NCI-H524 treated with DMSO at 0.1 percent for 48 hours (cell line): ENCODE data around the gene SIAH3.
A peak's percentile ranks its signal among the peaks of the same experiment; 100 is the strongest.
"Not testable (repeated sequence)": the region's sequence is repeated elsewhere in the genome, so short reads cannot be mapped to it uniquely, and the experiment has no call there.

Experiments used
- DNase-seq: peaks from one replicate; lab custom pipeline; 2025; lab: John Stamatoyannopoulos, UW

Gene SIAH3

DNA sequence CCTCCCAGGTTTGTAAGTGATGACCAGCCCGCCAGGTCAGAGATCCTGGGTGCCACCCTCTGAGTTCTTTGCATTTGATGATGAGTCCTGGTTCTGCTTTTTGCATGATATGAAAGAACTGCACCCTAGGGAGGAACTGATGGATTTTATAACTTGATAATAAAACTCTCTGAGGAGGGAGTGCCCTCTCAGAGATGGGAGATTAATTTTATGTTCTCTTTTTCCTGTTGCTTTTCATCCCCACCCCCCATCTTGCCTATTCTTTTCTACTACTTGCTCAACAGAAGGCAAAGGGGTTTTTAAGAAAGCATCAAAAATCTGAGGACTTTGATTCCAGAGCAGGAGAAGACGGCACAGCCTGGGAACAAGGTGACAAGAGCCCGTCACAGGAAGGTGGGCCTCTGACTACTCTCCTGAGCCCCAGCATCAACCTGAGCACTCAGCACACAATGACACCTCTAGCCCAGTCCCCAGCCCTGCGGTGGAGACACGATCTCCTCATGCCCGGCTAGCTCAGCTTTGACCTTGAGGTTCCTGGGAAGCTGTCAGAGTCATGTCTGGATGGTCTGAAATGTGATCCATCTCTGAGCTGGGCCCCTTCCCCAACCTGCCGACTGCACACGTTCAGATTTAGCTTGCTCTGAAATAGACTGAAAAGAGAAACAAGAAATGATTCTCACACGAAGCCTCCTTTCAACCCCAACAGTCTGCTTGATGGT is 69.1 kb downstream of the SIAH3 start:
- no peak for DNase-seq

DNA sequence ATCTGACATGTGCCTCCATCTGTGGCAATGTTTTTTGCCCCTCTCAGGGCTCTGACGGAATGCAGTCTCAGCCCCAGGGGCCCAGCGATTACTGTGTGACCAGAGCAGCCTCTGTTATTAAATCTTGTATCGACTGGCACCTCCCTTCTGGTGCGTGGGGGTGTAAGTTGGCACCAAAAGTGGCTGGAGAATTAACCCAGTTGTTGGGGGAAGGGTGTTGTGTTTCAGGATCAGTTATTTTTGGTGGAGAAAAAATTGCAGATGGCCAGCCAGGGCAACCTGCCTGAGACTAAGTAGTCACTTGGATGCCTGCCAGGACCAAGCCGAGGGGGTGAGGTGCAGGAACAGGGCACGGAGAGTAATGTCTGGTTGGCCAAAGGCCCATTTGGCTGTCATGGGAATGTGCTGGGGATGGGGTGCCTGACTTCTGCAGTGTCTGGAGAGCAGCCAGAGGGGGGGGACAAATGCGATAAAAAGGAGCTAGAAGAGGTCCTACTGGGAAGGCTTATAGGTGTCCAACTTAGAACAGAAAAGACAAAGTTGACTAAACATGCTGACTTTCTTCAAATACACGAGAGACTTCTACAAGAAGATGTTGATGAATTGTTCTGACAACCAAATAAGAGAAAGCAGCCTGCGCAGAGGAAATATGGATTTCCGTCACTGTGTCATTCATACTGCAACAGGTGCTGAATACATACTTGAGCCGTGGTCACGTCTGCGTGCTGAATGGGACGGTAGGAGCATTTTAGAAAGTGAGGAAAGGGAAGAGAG is 69.8 kb downstream of the SIAH3 start:
- DNase-seq: peak; percentile 87

DNA sequence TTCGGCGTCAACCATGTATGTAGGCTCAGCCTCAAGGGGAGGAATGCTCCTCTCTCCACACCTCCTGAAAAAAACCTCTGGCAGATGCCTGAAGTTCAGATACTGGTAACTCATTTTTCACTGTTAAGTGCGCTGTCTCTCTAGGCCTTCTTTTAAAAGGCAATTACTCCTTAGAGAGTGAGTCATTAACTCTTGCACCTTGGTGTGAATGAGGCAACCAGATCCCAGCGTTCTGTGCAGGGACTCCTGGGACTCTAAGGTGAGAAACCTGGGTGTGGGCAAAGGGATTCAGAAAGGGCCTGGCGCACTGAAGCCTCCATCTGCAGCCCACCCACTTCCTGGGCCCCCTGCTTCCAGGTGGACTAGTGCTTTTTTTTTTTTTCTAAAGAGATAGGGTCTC is 71.7 kb downstream of the SIAH3 start:
- no peak for DNase-seq

DNA sequence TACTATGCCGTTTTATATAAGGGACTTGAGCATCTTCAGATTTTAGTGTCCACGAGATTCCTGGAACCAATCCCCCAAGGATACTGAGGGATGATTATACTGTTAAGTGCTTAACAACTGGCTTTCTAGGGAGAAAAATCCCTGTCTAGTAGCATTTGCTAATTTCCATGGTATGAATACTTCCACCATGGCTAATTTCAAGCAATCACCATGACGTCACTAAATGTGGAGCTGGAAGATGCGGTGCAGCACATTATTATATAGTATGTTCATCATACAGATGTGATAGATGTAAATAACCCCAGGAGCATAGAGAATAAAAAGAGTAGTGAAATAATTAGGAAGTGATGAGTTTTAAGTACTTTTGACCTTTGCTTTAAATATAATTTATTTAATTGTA is 72.7 kb downstream of the SIAH3 start:
- DNase-seq: no peak

DNA sequence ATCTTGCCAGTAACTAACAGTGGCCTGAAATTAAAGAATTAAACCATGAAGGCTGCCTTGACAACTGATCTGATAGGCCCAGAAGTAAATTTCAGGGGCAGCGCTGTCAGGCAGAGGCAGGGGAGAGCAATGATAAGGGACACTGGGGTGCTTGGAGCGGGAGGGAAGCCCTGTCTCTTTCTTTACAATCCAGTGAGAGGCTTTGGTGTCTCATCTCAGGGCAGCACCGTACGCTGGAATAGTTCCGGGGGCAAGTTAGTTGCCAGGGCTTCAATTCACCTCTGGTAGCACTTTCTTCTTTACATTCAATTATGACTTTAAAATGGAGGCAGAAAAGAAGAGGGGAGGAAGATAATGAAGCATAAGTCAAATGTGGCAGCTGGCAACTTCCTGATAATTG is 74.8 kb downstream of the SIAH3 start:
- DNase-seq: no peak

DNA sequence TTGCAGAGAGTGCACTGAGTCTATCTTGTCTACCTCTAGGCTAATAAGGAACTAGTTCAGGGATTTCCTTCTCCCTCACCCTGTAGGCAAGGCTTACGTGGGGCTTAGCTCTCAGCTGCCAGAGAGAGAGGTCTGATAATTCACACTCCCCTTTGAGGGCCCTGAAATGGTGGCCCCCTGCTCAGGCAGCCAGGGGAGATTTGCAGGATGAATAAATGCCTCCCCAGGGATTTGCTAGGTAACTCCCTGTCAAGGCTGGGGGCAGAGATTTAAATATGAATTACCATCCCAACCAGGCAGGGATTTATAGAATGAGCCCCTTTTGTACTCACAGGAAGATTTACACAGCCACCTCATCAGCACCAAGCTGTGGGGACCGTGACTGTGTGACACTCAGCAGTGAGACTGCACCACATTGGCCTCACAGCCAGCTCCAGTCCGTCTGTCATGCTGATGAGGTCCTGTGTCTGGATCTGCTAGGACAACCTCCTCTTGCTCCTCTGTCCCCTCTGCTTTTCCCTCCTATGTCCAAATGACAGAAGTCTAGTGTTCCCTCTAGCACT is 76.1 kb downstream of the SIAH3 start:
- no peak for DNase-seq

DNA sequence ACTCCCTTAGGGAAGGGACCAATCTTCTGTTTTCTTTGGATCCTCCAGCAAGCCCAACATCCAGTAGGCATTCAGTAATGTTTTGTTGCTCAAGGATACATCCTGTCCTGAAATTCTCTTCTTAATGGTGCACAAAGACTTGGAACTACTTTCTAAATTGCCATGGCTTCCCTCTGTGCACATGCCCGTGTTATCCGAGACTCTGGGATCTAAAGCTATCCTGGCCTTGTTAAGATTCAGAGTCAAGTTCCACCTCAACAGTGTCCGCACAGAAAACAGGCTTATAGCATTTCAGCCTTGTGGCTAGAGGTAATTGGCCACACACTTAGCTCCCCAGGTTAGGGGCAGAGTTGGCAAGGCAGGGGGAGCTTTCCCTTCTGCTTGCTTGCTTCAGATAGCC is 77.6 kb downstream of the SIAH3 start:
- no peak for DNase-seq

DNA sequence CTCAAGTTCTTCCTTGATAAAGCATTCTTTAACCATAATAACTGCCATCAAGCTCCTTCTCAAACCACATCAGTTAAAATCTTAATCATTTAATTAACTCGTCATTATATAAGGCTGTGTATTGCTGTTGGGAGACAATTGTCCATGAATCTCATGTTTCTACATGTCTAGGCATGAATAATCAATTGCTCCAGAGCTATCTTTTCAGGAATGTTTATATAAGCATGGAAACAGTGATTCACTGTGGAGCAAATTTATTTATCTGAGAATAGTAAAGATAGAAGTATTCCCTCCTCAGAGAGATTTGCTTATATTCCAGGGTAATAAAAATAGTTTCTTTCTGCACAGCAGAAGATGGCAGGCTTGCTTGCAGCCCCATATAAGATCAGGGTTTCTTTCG is 78.3 kb downstream of the SIAH3 start:
- DNase-seq: no peak

DNA sequence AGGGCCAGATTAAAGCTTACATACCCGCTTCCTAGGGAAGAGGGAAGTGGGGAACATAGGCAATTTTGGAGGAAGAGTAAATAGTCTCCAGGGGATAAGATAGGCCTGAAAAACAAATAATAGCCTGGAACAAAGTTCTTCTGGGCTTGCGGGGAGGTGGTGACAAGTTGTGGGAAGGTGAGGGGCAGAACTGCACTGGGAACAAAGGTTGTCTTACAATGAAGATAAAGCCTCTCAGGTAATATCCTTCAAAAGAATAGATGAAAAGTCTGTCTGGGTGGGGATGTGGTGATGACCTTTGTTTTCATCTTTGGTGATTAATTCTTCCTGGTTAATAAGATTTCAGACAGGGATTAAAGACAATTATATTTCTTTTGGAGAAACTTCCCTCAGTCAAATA is 80.7 kb downstream of the SIAH3 start:
- no peak for DNase-seq

DNA sequence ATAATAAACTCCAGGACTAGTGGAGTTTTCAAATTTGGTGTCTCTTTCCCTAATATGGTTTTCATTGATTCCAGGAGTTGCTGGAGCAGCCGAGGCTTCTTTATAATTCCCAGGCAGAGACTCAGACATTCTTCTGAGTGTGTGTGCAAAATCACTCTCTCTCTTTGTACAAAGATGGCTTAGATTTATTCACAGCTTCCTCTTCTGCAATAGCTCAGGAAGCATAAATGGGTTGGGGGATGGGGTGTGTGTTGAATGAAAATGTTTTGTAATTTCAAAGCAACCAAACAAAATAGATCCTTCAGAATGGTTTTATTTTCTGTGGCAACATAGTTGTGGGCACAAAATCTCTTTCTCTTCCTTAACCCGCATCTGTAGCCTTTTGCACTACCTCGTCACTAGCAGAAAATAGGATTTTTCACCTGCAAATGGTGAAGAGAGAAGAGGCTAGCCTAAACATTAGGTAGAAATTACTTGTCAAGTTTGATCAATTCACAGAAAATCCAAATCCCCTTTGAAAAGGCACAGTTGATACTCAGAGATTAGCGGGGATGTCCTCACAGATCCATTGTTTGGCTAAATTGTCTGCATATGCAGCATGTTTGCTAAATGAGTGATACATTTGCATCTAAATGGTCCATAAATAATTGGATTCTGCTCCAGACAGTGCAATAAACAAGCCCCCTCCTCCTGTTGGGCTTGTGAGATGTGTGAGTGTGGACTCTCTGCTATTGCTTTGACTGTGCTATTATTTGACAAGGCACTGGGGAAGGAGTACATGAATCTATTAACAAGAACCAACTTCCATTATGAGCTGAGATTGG is 82.7 kb downstream of the SIAH3 start:
- no peak for DNase-seq

DNA sequence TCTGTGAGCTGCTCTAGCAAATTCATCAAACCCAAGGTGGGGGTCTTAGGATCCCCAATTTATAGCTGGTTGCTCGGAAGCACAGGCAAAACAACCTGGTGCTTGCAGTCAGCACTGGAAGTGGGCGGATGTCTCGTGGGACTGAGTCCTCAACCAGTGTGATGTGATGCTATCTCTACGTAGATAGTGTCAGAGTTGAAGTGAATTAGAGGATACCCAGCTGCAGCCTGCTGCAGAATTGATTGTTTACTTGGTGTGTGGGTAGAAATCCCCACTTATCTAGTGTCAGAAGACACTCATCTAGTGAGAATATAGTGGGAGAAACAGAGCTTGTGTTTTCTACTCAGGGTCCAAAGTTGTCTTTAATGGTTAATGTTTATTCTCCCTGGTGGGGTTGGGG is 86.1 kb downstream of the SIAH3 start:
- no peak for DNase-seq

DNA sequence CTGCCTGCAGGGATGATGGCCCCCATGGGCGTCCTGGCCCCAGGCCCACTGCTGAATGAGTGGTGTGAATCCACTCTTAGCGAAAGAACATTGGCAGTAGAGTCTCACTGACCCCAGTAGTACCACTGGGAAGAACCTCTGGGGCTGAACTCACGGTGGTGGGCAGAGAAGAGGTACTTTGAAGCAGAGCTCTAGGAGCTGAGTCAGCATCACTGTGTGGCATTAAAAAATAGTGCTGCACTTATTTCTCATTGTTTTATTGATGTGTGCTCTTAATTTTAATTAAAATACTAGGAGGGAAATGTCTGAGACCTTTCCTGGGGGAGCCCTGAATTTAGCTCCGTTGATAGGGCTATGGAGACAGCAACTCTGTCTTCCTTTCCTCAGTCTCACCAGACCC is 88.1 kb downstream of the SIAH3 start:
- DNase-seq: no peak

DNA sequence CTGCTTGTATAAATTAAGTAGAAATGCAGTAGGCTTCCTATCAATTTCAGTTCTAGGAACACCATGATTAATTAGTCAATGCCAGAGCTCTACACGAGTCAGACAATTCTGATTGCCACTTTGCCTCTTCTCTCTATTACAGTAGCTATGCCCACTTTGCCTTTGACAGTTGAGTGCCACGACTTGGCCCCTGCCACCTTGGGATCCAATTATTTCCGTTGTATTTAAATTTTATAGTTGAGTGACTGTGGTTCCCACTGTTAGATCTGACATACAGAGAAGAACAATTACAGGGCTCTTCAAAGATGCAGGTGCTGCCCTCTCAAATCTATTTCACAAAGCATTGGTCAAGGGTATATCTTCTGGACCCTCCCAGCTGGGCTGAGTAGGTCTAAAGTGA is 94.0 kb downstream of the SIAH3 start:
- not testable (repeated sequence) for DNase-seq

DNA sequence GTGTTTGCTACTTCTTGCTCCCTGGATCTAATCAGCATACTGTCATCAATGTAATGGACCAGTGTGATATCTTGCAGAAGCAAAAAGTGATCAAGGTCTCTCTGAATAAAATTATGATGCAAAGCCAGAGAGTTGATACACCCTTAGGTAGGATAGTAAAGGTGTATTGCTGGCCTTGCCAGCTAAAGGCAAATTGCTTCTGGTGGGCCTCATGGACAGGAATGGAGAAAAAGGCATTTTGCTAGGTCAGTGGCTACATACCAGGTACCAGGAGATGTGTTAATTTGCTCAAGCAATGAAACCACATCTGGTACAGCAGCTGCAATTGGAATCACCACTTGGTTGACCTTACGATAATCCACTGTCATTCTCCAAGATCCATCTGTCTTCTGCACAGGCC is 95.1 kb downstream of the SIAH3 start:
- not testable (repeated sequence) for DNase-seq

DNA sequence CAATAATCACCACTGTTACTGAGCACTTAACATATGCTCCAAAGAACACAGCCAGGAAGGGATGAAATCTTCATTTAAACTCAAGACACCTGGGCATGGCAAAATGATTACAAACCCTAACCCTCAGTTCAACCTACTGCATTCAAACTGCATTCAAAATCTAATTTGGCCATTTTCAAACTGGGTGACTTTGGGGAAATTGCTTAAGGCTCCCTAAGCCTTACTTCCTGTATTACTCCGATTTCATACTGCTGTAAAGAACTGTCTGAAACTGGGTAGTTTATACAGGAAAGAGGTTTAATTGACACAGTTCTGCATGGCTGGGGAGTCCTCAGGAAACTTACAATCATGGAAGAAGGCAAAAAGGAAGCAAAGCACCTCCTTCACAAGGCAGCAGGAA is 99.0 kb downstream of the SIAH3 start:
- DNase-seq: no peak

DNA sequence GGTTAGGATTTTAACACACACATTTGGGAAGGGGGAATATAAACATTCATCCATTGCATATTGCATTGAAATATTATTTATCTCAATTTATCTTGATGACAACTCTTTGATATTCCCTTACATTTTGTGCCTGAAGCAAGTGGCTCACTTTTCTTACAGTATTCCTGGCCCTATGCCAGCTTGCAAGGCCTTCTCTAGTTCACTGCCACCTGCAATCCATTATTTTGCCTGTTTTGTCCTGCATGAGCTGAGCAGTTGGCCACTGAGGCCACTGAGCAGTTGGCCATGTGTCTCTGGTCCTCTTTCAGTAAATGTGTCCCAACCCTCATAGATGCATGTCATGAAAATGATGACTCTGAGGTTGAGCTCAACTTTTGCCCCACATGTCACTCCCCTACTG is 99.7 kb downstream of the SIAH3 start:
- DNase-seq: no peak

DNA sequence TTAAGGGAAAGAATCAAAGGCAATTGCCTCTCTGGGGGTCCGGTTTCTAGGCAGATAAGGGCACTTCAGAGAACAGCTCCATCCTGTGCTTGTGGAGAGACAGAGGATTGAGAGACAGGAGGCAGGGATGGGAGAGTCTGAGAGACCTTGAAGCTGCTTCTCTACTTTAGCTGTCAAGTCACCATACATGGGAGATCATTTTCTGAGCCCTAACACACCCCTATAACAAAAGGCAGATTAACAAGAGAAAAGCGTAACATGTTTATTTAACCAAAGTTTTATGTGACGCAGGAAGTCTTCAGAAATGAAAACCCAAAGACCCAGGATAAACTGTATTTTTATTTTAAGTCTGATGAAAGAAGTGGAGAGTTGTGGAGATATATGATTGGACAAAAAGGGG is 101.0 kb downstream of the SIAH3 start:
- no peak for DNase-seq

DNA sequence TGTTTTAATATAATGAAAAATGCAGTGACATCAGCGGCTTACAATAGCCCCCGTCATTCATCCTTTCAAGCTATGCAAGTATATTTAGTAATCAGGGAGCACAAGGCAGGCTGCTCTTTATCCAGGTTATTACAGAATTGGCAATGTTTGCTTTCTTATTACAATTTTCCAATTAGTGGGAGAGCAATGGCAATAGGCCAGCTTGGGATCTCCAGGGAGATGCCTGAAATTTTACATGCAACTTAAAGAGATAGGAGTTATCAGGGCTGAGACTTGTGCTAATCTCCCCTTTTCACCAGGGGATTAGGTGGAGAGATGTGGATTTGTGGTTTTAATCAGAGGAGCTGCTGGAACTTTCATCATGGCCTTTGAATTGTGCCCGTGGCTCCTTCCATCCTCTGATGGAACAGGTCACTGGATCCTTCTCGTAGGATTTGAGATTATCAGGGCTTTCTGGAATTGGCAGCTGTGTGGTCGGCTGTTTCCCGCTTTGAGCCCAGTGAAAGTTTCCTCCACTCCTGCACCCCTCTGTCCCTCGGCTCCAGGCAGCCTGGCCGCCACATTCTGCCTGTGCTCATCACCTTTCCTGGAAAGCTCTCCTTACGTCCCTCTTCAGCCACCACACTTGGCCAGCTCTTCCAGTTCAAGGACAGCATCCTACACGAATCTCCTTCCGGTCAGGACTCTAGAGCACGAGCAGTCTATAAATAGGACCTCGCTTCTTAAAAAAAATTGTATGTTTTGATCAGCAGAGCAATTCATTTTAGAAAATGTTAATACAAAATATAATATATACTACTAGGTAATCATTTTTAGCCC is 102.4 kb downstream of the SIAH3 start:
- DNase-seq: no peak

DNA sequence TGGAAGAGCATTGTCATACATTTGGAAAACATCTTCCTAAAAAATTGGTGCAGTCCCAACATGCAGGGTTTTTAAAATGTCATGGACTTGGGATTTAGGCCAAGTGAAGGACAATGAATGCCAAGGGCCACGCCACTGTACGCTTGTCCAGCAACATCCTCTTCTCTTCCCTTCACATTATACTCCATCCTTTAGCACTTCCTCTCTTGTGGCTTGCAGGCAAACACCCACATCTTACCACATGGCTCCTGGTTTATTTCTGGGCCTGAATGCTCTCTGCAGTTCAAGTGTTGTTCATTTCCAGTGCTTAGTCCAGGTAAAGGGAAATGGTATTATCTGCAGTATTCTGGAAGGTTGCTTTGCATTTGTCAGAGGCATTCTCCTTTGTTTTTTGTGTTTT is 104.5 kb downstream of the SIAH3 start:
- DNase-seq: no peak

DNA sequence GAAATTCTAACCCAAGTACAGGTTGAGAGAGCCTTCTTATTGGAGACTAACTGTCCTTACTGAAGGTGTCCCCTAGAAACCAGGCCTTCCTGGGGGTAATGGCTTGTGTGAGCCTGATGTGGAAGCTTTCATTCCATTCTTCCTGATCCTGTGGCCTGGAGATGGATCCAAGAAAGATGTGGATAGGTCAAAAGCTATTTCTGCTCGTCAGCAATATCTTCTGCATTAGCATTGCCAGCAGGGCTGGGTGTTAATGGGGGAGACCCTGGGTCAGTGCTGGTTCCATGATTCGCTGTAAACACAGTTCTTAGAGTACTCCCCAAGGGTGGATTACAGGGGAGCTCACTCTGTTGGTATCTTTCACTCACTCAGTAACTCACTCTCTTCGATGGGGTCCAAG is 106.6 kb downstream of the SIAH3 start:
- DNase-seq: no peak

DNA sequence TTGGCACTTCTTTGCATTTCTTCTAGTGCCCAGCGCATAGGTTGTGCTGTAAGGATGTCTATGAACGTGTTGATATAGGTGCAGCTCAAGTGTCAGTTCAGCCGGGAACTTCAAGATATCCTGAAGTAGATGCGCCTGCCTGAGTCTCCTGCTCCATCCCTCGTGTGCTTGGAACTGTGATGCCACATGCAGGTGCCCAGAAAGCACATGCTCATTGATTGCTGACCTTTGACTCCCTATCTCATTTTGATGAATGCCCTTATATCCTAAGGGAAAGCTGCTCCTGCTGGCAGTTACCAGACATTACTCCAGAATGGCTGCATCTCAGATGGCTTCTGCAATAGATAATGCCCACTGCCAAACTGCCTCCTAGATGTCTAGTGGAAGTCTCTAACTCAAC is 108.6 kb downstream of the SIAH3 start:
- DNase-seq: no peak

DNA sequence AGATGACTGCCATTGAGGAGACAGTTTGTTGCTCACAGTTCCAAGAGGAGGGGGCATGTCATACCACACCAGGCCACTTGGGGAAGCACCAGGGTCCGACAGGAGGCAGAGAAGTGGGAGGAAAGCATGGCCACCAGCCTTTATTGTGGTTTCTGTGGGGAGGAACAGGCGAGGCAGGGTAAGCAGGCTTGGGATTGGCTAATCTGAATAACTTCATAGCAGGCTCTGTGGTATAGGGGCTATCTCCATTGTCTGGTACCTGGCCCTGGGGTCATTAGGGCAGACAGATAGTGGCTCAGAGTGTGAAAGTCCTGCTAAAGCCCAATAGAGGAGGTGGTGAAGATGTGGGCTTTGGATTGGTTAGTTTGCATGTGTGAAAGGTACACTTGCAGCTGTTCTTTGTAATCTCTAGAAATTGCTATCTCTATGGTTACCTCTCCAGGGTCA is 114.0 kb downstream of the SIAH3 start:
- no peak for DNase-seq
